HEK293T (cell line): ENCODE results near the gene RNF144B.

ENCODE experiments used
- CTCF ChIA-PET: fragments of 350-600 bp; formaldehyde crosslinking; extraction: SDS; loops from one replicate; lab custom pipeline; 2021; ENCODE audit warnings: antibody characterized with exemption, inconsistent platforms; lab: Yijun Ruan, JAX
- POLR2A ChIA-PET: fragments of 350-600 bp; formaldehyde crosslinking; extraction: SDS; loops from one replicate; lab custom pipeline; 2020; ENCODE audit warnings: antibody characterized with exemption, inconsistent platforms; lab: Yijun Ruan, JAX
- DNase-seq: peaks from one replicate; pipeline ENCODE4 v3.0.0; 2012; ENCODE audit warnings: mixed read lengths; ENCODE audit errors: extremely low spot score
- ARNT ChIP-seq: fragments of 450-650 bp; IDR thresholded peaks from 2 replicates; pipeline ENCODE4 v1.6.1; 2017; ENCODE audit warnings: mild to moderate bottlenecking
- BHLHE40 ChIP-seq: fragments of 450-650 bp; IDR thresholded peaks from 2 replicates; pipeline ENCODE4 v1.6.1; 2016; ENCODE audit warnings: mild to moderate bottlenecking, moderate library complexity, borderline replicate concordance
- CTBP1 ChIP-seq: fragments of 450-650 bp; IDR thresholded peaks from 2 replicates; pipeline ENCODE4 v1.6.1; 2016; ENCODE audit warnings: borderline replicate concordance
- ELF4 ChIP-seq: fragments of 450-650 bp; IDR thresholded peaks from 2 replicates; pipeline ENCODE4 v1.6.1; 2017; ENCODE audit warnings: antibody characterized with exemption
- FOXA1 ChIP-seq: fragments of 450-650 bp; IDR thresholded peaks from 2 replicates; pipeline ENCODE4 v1.6.1; 2016; ENCODE audit warnings: mild to moderate bottlenecking
- FOXK2 ChIP-seq: fragments of 450-650 bp; IDR thresholded peaks from 2 replicates; pipeline ENCODE4 v1.6.1; 2016; ENCODE audit warnings: mild to moderate bottlenecking
- FOXM1 ChIP-seq: fragments of 450-650 bp; IDR thresholded peaks from 2 replicates; pipeline ENCODE4 v1.6.1; 2017; ENCODE audit warnings: mild to moderate bottlenecking, borderline replicate concordance
- HDGF ChIP-seq: fragments of 450-650 bp; IDR thresholded peaks from 2 replicates; pipeline ENCODE4 v1.6.1; 2017; ENCODE audit warnings: antibody characterized with exemption, borderline replicate concordance
- L3MBTL2 ChIP-seq: fragments of 450-650 bp; conservative IDR thresholded peaks from 2 replicates; pipeline ENCODE4 v1.6.1; 2016; ENCODE audit warnings: mild to moderate bottlenecking
- LEF1 ChIP-seq: fragments of 450-650 bp; IDR thresholded peaks from 2 replicates; pipeline ENCODE4 v1.6.1; 2017; ENCODE audit warnings: mild to moderate bottlenecking, borderline replicate concordance
- NFRKB ChIP-seq: fragments of 450-650 bp; IDR thresholded peaks from 2 replicates; pipeline ENCODE4 v1.6.1; 2016; ENCODE audit warnings: mild to moderate bottlenecking, moderate library complexity
- SP1 ChIP-seq: fragments of 450-650 bp; IDR thresholded peaks from 2 replicates; pipeline ENCODE4 v1.6.1; 2017
- SUZ12 ChIP-seq: fragments of 450-650 bp; IDR thresholded peaks from 2 replicates; pipeline ENCODE4 v1.6.1; 2016; ENCODE audit warnings: mild to moderate bottlenecking
- TARDBP ChIP-seq: fragments of 450-650 bp; IDR thresholded peaks from 2 replicates; pipeline ENCODE4 v1.6.1; 2016
- ZNF384 ChIP-seq: fragments of 450-650 bp; IDR thresholded peaks from 2 replicates; pipeline ENCODE4 v1.6.1; 2016
- TF ChIP-seq, protein P1 (sequence below): fragments of 450-650 bp; IDR thresholded peaks from 2 replicates; pipeline ENCODE4 v1.6.1; 2016

RNF144B gene

DNA sequence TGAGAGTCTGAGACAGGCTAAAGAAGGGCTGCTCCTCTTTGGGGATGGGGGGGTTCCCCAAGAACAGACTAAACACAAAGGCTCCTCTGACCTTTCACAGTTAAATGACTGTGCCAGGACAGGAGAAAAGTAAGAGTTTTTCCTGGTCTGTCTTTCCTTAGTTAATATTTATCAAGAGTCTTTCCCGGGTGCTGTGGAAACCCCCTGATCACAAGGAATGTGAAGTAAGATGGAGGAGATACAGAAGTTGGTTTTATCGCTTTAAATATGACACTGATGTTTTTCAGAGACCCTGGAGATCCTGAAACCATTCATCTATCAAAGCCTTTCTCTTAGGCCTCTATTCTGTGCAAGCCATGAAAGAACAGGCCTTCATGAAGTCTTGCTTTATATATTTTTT lies 105.8 kb downstream of the RNF144B start:
- ChIA-PET CTCF (no interaction called here), POLR2A (no interaction called here)
- DNase-seq: no peak
- TF ChIP-seq ELF4 (no peak), FOXM1 (no peak), SP1 (no peak), LEF1 (no peak), TARDBP (no peak), HDGF (no peak), SUZ12 (no peak), NFRKB (no peak), FOXK2 (no peak), ARNT (no peak), CTBP1 (no peak), L3MBTL2 (no peak), ZNF384 (no peak), BHLHE40 (no peak), FOXA1 (no peak)
- TF ChIP-seq, protein P1, sequence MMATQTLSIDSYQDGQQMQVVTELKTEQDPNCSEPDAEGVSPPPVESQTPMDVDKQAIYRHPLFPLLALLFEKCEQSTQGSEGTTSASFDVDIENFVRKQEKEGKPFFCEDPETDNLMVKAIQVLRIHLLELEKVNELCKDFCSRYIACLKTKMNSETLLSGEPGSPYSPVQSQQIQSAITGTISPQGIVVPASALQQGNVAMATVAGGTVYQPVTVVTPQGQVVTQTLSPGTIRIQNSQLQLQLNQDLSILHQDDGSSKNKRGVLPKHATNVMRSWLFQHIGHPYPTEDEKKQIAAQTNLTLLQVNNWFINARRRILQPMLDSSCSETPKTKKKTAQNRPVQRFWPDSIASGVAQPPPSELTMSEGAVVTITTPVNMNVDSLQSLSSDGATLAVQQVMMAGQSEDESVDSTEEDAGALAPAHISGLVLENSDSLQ: no peak

DNA sequence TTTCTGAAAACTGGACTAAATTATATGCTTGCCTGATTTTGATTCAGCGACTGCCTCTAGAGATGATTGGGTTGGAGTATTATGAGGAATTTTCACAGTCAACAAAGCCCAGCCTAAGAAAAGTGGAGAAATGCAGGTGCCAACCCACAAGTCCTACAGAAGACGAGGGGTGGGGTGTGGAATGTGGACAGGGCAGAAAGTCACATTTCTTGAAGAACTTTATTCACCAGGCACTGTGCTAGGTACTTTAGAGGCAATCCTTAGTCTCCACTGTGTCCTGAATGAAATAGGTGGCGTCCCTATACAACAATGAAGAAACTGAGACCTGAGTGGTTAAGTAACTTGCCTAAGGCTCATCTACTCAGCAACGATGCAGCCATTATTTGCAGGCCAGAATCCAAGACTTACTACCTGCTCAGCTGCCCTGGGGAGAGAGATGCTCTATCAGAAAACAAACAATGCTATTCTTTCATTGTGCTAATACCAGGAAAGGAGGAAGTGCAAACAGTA lies 106.3 kb downstream of the RNF144B start:
- CTCF ChIA-PET: no interaction called here
- no peak for DNase-seq
- POLR2A ChIA-PET: no interaction called here
- no peak for TF ChIP-seq LEF1
- no peak for TF ChIP-seq CTBP1
- no peak for TF ChIP-seq ZNF384
- TF ChIP-seq NFRKB: no peak
- TF ChIP-seq BHLHE40: no peak
- no peak for TF ChIP-seq ELF4
- TF ChIP-seq TARDBP: no peak
- TF ChIP-seq FOXA1: no peak
- TF ChIP-seq, protein P1: no peak
- TF ChIP-seq L3MBTL2: no peak
- no peak for TF ChIP-seq FOXK2
- no peak for TF ChIP-seq FOXM1
- TF ChIP-seq HDGF: no peak
- TF ChIP-seq SUZ12: no peak
- TF ChIP-seq SP1: no peak
- no peak for TF ChIP-seq ARNT

DNA sequence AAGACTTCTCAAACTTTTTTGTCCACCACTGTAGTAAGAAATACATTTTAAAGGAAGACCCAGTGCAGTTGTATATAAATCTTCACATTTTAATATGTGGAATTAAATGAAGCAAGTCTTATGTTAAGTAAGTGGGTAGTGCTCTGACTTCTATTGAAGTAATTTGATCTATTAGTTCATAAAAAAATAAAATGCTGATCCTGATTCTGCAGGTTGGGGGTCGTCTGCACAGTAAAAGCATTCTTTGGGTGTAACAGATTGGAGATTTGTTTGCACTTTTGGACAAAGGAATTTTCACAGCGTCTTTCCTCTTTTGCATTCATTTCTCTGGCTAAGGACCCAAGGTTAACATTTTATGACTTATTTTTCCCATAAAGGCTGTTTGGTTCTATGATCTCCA lies 106.8 kb downstream of the RNF144B start:
- CTCF ChIA-PET: no interaction called here

GRCh38 chr6:18495236-18495635 lies 108.1 kb downstream of the RNF144B start:
- POLR2A ChIA-PET: no interaction called here
- CTCF ChIA-PET: no interaction called here
- TF ChIP-seq FOXM1: no peak
- TF ChIP-seq ZNF384: no peak
- no peak for TF ChIP-seq CTBP1
- no peak for TF ChIP-seq LEF1
- TF ChIP-seq ELF4: no peak
- TF ChIP-seq TARDBP: no peak
- no peak for TF ChIP-seq NFRKB
- TF ChIP-seq ARNT: no peak
- no peak for TF ChIP-seq HDGF
- TF ChIP-seq, protein P1: no peak
- TF ChIP-seq L3MBTL2: no peak
- no peak for TF ChIP-seq BHLHE40
- no peak for TF ChIP-seq SUZ12
- TF ChIP-seq FOXA1: no peak
- no peak for TF ChIP-seq FOXK2
- no peak for TF ChIP-seq SP1
- no peak for DNase-seq

More for the DNA sequence above, 106.8 kb downstream of the RNF144B start:
- POLR2A ChIA-PET: no interaction called here
- DNase-seq: no peak
- TF ChIP-seq L3MBTL2 (no peak), FOXK2 (no peak)

GRCh38 chr6:18496462-18496861 lies 109.3 kb downstream of the RNF144B start:
- DNase-seq: no peak
- ChIA-PET POLR2A (no interaction called here), CTCF (no interaction called here)
- TF ChIP-seq, protein P1: no peak
- no peak for TF ChIP-seq SP1
- no peak for TF ChIP-seq FOXK2

DNA sequence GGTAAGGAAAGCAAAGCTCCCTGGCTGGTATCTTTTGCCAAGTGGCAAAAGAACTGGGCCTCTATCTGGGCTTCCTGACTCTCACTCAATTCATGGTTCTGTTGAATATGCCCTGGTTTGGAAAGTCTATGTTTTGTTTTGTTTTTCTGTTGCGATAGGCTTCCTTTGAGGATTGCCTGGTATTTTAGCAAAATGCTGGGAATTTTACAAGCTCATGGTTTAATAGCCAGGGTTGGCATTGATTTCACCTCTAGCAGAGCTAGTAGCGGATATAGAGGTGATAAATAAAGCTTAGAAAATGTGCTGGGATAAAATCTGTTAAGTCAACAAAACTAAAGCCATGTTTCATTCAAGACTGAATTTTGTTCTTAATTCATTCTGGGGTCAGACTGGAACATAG lies 109.9 kb downstream of the RNF144B start:
- ChIA-PET POLR2A (no interaction called here), CTCF (no interaction called here)
- TF ChIP-seq ARNT: no peak
- TF ChIP-seq, protein P1: no peak
- TF ChIP-seq NFRKB: no peak
- TF ChIP-seq SUZ12: no peak
- no peak for TF ChIP-seq CTBP1
- TF ChIP-seq SP1: no peak
- TF ChIP-seq FOXM1: no peak
- no peak for TF ChIP-seq LEF1
- no peak for TF ChIP-seq FOXA1
- no peak for TF ChIP-seq TARDBP
- TF ChIP-seq L3MBTL2: no peak
- no peak for TF ChIP-seq FOXK2
- TF ChIP-seq BHLHE40: no peak
- TF ChIP-seq ZNF384: no peak
- no peak for TF ChIP-seq ELF4
- TF ChIP-seq HDGF: no peak
- DNase-seq: no peak
